GM19351 (cell line): ENCODE data around the gene TMEM198.

Experiments
- ATAC-seq: cut with Tn5 transposase; IDR thresholded peaks from one replicate; pipeline ENCODE4 v1.9.1; 2021; ENCODE audit warnings: mild to moderate bottlenecking, moderate library complexity; ENCODE audit not compliant: unreplicated experiment

TMEM198 gene

DNA sequence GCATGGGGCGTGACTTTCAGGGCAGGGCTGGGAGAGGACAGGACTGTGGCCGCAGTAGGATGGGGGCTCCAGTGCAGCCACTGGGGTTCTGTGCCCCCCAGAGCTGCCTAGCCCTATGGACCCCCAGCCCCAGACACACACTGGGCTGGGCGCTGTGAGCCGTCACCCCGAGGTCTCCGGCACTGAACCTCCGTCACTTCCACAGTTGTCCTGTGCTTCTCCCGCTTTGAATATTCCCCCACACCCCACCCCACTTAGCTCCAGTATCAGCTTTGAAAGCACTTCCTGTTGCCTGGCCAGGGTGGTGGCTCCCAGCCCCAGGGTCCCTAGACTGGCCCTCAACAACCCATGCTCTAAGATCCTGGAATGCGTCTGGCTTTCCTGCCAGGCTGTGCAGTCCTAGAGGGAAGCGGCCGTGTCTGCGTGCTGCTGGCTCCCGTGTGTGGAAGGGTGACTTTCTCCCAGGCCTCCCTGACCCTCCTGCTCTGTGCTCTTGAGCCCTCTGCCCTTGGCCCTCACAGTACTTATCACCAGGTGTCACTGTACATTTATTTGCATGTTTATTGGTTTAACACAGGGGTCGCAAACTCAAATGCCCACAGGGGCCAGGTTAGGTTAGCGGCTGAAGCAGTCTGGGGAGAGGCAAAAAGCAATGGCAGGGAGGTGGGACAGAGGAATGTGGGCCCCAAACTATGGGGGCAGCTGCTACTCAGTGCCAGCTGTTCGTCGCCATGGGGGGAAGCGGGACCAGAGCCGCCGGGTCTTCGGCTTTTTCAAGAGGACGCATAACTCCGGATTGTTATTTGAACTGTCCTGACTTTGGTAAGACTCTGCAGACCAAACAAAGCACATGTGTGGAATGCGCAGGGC lies 17.6 kb downstream of the TMEM198 start:
- ATAC-seq, result no peak

DNA sequence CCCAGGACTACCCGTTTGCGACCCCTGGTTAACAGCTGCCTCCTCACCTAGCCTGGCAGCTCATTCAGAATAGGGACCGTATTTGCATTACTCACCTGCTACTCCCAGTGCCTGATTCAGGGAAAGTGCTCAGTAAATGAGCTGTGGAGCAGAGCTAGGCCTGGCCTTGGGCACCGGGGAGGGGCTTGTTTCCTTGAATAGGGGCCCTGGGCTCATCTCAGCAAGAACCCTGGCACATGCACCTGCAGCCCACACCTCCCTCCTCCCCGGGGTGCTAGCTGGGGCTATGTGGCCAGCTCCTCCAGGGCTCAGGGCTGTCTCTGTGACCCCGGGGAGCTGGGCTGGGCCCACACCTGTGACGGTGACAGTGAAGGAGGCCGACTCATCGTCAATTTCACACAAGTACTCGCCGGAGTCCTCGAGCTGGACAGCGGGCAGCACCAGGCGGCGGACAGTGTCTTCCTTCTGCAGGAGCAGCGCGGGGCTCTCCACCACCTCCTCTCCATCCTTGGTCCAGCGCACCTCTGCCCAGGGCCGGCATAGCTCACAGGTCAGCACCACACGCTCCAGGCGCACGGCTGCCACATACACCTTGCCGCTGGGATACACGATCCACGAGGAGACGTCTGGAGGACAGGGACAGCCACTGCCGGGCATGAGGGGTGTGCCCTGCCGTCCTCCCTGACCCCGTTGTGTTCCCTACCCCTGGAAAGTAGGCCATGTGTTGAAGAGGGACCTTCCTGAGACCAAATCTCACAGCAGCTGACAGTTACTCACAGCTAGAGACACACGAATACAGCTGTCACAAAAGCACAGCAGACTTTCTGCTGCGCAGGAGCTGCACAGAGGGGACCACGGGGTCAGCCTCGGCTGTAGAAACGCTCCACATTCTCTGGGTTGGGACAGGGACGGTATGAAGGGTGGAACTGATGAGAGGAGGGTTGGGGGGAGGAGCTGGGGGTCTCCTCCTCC lies 18.5 kb downstream of the TMEM198 start:
- ATAC-seq, result no peak

DNA sequence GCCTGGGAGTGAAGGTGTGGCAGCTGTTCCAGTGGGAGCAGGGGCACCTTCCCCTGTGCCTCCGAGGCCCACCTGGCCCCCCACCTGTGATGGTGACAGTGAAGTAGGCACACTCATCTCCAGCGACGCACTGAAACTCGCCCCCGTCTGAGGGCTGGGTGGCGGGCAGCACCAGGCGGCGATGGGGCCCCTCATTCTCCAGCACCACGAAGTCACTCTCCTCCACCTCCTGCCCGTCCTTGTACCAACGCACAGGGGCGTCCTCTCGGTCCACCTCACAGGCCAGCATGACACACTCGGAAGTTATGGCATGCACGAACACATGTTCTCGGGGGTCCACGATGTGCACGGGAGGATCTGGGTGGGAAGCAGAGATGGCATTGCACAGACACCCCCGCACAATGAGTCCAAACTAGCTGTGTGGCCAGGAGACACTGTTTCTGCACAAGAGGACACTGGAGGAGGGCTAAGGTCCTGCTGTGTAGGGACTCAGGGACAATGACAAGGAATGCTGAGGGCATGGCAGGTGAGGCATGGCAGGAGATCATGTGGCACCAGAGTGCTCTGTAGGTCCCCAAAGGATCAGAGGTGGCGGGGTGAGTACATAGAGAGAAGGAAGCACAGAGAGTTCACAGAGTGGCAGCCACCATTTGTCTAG lies 19.6 kb downstream of the TMEM198 start:
- no peak for ATAC-seq

DNA sequence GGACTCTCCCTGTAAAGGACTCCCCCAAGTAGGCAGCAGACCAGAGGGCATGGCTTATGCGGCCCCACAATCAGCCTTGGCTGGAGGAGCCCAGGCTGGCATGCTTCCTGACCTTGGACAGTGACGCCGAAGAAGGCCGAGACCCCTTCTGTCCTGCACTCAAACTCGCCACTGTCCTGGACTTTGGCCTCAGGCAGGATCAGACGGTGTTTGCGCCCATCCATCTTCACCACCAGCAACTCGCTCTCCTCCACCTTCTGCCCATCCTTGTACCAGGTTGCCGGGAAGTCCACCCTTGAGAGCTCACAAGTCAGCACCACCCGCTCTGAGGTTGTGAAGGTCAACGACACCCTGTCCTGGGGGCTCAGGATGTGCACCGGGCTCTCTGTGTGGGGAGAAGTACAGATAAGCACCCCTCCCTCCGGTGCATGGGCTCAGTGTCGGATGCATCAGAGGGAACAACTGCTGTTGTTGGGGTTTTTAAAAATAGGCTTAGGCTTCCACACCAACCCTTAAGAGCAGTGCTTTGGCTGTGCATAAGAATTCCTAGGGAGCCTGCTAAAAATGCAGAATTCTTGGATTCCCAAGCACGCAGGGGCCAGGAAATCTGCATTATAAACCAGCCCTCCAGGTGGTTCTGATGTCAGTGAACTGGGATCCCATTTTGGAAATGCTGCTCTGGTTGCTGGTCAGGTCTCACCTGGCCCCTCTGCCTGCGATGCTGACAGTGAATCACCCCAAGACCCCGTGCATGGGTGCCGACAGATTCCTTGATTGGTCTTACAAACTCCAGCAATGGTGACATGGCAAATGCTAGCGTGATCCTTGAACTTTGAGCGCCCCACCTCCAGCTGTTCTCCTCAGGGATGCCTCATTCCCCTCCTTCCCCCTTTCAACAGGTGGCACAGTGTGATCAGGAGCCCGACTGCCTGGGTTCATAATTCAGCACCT lies 21.6 kb downstream of the TMEM198 start:
- no peak for ATAC-seq

DNA sequence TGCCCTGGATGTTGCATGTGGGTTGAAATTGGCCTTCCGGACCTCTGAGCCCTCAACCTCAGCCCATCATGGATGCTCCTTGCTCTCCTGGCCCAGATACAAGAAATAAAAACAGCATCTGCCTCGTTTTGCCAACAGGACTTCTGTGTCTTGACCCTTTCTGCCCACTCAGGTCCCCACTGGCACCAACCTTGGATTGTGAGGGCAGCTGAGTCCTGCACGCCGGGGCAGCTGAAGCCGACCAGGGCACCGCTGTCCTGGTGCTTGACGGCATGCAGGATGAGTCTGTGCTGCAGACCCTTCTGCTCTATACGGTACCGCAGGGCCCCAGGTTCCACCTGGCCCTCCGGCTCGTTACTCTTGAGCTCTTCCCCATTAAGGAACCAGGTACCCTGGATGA lies 22.8 kb downstream of the TMEM198 start:
- ATAC-seq, result no peak

DNA sequence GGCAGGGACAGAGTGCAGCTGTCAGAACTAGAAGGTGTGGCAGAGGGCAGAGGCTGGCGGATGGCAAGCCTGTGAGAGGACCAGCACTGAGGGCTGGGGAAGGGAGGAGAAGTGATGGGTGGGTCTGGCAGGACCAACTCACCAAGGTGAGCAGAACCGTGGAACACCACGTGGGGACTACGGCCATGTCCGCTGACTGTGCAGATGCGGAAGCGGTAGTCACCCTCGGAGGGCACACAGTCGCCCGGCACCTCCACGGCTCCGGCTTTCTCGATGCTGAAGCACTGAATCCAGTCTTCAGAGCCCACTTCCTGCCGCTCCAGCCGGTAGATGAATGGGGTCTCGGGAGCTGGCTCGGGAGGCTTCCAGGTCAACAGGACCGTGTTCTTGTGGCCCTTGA lies 23.3 kb downstream of the TMEM198 start:
- no peak for ATAC-seq

DNA sequence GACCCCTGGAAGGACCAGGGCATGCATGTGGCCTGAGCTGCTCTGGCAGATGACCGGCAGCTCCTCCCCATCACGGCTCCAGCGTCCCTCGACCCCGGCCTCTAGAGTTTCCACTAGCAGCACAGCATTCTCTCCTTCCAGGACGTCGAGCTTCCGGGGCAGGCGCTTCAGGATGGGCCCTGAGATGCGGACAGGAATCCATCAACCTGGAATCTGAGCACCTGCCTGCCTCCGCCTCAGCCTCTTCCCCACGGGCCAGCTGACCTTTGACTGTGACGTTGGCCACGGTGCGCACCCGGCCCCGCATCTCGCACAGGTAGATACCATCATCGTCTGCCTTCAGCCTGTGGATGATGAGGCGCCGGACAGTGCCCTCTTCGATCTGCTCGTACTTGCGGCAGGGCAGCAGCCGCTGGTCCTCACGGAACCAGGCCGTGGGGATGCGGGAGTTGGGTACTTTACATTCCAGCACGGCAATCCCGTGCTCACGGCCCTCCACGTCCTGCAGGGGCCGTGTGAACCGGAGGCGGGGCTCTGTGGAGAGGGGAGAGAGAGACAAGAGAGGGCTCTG lies 24.0 kb downstream of the TMEM198 start:
- ATAC-seq, result no peak

DNA sequence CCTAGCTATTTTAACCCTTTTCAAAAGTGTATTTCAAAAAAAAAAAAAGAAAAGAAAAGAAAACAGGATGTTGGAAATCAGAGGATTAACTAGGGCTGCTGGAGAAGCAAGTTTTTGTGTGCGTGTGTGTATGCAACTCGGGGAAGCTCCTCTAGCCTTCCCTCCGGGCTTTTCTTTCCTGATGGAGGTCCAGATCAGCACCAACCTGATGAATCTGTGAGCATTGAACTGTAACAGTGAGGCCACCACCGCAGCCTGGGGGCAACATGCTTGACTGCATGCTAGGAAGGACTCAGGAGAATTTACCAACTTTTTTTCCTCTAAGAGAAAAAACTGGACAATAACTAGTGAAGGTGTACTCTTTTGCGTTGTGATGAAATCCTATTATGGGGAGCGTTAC lies 25.2 kb downstream of the TMEM198 start:
- no peak for ATAC-seq

DNA sequence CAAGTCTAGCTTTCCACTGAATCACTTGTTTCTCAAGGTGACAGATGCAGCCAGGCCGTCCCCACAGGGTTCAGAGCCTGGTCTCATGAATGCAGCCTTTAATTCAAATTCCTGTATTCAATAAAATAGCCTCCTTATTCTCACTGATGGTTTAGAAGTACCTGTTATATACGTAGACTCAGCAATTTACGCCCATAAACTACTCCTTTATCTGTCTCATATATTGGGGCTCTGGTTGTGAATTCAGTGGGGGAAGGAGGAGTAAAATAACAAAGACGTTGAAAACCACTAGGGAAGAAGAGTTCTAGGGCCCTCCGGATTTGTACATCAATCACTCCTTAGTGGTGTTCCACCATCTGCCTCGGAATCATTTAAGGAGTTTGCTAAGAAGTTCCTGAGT lies 25.8 kb downstream of the TMEM198 start:
- ATAC-seq, result no peak

DNA sequence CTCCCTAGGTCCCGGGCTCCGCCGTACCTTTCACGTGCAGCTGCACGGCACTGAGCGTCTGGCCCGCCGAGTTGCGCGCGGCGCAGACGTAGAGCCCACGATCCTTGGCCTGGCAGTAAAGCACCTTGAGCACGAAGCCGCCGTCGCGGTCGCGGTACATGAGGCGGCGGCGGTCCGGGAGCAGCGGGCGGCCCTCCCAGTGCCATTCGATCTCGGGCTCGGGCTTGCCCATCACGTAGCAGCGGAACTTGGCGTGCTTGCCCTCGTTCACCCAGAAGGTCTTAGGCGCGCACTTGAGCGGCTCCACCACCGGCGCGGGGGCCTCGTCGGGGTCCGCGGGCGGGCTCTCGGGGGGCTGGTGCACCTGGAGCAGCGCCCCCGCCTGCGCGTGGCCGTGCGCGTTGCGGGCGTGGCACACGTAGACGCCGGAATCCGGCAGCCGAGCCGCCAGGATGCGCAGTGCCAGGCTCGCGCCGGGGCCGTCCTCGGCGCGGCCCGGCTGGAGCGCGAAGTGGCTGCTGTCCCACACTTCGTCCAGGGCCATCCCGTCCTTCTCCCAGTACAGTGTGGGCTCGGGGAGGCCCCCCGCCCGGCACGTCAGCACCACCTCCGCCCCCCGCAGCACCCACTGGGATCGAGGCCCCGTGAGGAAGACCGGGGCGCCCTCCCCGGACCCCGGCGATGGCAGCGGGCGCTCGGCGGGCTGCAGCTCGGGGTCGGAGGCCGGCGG lies 26.5 kb downstream of the TMEM198 start:
- ATAC-seq, result no peak

DNA sequence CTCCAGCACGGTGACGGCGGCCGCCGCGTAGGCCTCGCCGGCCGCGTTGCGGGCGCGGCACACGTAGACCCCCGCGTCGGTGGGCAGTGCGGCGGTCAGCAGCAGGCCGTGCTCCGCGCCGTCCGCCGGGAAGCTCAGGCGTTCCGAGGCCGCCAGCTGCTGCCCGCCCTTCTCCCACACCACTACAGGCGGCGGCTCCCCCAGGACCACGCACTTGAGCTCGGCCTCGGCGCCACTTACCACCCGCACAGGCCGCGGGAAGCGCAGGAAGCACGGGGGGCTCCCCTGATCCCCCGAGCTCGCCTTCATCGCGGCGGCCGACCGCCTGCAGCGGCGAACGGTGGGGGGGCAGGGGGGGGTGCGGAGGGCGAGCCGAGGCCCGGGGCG lies 27.1 kb downstream of the TMEM198 start:
- no peak for ATAC-seq

DNA sequence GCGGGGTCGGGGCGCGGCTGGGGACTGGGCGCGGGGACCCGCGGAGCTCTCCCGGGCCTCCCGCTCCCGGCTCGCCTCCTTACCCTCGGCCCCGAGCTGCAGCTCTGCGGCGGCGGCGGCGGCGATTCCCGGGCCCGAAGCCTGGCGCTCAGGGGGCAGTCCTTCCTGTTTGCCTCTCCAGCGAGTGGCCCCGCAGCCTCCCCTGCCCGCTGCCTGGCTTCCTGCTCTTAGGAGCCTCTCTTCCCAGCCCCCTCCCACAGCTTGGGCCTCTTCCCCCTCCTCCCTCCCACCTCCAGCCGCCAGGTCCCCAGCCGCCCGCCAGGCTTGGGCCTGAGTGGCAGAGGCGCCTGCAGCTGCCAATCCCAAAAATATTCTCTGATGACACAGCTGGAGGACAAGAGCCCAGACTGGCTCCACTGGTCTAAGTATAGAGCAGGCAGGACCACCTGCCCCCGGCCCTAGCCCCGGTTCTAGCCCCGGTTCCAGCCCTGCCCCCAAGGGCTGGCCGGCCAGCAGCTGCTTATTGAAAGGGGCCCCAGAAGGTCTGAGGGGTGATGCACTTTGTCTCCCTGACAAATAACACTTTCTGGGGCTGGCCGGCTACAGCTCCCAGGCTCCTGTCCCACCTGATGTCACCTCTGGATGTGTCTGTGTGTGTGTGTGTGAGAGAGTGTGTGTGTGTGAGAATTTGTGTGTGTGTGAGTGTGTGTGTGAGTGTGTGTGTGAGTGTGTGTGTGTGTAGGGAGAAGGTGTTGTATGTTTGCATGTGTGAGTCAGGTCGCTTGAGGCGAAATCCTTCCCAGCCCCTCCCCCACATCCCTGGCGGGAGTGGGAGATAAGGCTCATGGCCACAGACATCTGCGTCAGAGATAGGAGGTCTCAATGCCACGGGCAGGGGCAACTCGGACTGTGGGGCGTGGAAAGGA lies 27.7 kb downstream of the TMEM198 start, which contains the start of gene OBSL1:
OBSL1 (minus strand) TSS at position 229 of the 926 bp plus-strand sequence. CDS start 307 bp downstream, outside the sequence.
- ATAC-seq, result no peak

DNA sequence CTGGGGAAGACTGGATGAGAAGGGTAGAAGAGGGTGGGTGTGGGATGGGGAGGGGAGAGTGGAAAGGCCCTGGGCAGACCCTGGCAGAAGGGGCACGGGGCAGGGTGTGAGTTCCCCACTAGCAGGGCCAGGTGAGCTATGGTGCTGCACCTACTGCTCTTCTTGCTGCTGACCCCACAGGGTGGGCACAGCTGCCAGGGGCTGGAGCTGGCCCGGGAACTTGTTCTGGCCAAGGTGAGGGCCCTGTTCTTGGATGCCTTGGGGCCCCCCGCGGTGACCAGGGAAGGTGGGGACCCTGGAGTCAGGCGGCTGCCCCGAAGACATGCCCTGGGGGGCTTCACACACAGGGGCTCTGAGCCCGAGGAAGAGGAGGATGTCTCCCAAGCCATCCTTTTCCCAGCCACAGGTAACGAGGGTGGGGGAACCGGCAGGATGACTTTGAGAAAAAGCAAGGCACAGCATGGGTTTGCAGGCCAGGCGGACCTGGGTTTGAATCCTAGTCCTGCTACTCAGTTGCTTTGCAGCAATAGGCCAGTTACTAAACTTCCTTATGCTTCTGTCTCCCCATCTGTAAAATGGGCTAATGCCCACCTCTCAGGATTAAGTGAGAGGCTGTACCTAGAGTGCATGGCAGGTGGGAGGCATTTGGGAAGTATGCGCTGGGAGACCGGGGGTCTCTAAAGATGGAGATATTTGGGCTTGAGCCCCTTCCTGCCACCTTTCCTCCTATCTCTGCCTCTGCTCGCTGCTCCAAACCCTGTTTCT lies 28.6 kb downstream of the TMEM198 start, which contains the start of gene INHA:
INHA (plus strand) TSS at position 74 of the 765 bp plus-strand sequence; CDS start at position 139, 65 bp downstream.
- ATAC-seq, result no peak

DNA sequence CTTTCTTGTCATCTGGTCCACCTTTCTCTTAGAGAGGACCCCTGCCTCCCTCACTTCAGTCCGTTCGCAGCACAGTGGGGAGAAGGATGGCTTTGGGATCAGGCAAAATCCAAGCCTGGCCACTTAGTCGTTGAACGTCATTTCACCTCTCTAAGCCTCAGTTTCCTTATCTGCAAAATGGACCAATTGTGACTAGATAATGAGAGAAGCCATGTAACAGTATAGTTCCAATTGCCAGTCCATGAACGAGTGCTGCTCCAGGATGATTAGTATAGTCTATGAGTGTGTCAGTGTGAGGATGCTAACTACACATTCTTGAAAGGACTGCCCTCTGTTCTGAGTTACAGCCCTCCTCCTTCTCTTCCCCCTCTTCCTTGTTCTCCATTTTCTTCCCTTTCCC lies 29.3 kb downstream of the TMEM198 start:
- no peak for ATAC-seq

DNA sequence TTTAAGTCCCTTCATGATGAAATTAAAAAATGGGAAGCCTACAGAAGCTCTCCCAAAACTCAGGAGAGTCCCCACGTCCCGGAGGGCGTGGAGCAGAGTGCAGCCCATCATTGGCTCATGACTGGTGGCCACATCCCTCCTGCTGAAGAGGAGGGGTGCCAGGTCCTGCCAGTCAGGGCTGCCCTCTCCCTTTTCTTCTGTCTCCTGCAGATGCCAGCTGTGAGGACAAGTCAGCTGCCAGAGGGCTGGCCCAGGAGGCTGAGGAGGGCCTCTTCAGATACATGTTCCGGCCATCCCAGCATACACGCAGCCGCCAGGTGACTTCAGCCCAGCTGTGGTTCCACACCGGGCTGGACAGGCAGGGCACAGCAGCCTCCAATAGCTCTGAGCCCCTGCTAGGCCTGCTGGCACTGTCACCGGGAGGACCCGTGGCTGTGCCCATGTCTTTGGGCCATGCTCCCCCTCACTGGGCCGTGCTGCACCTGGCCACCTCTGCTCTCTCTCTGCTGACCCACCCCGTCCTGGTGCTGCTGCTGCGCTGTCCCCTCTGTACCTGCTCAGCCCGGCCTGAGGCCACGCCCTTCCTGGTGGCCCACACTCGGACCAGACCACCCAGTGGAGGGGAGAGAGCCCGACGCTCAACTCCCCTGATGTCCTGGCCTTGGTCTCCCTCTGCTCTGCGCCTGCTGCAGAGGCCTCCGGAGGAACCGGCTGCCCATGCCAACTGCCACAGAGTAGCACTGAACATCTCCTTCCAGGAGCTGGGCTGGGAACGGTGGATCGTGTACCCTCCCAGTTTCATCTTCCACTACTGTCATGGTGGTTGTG lies 30.9 kb downstream of the TMEM198 start:
- ATAC-seq, result no peak
